IMR-90 (cell line): ENCODE measurements around the gene DOCK6. TPM values are rescaled to one million over a fixed set of nuclear protein-coding genes. Genes with fewer than 3 reads are reported as not detected.

Source experiments
- ATAC-seq: fragments of 200-7000 bp; cut with Tn5 transposase; 2 replicates; pipeline ENCODE4 v1.9.1; 2020; ENCODE audit warnings: low read depth, mild to moderate bottlenecking, moderate library complexity
- BruUV-seq: library from RNA; stranded (reverse); fragments of 400-500 nt; replicated peaks from 2 replicates; lab custom pipeline; 2021; lab: Mats Ljungman, UMichigan
- CTCF ChIA-PET: fragments of 300-600 bp; formaldehyde crosslinking; extraction: SDS; loops from one replicate; lab custom pipeline; 2021; ENCODE audit warnings: antibody characterized with exemption; lab: Yijun Ruan, JAX
- POLR2A ChIA-PET: fragments of 300-600 bp; sonication (Branson Sonifier 250); formaldehyde crosslinking; loops from one replicate; lab custom pipeline; 2022; ENCODE audit warnings: antibody characterized with exemption; ENCODE audit not compliant: unreplicated experiment; lab: Charles Lee
- DNase-seq: peaks from one replicate; pipeline ENCODE4 v3.0.0; 2013
- H2AFZ ChIP-seq: replicated peaks from 2 replicates; pipeline ENCODE3; 2013; ENCODE audit warnings: low read length, mild to moderate bottlenecking; ENCODE audit not compliant: poor library complexity
- H2AK5ac ChIP-seq: 2 replicates; pipeline ENCODE4 v1.6.1; 2013; ENCODE audit warnings: low read depth, low read length, inconsistent platforms
- H2AK9ac ChIP-seq: replicated peaks from 2 replicates; pipeline ENCODE3; 2013; ENCODE audit warnings: mild to moderate bottlenecking, low read depth, low read length, moderate library complexity; ENCODE audit not compliant: poor library complexity
- H2BK120ac ChIP-seq: 2 replicates; pipeline ENCODE4 v1.6.1; 2013; ENCODE audit warnings: low read depth, low read length, inconsistent platforms
- H2BK15ac ChIP-seq: 3 replicates; pipeline ENCODE4 v1.6.1; 2013; ENCODE audit warnings: low read depth, low read length, inconsistent platforms
- H2BK20ac ChIP-seq: 2 replicates; pipeline ENCODE4 v1.6.1; 2013; ENCODE audit warnings: low read depth, mild to moderate bottlenecking, inconsistent platforms, low read length, moderate library complexity
- H2BK5ac ChIP-seq: 2 replicates; pipeline ENCODE4 v1.6.1; 2013; ENCODE audit warnings: mild to moderate bottlenecking, low read depth, low read length, inconsistent platforms; ENCODE audit not compliant: poor library complexity, severe bottlenecking
- H3K14ac ChIP-seq: replicated peaks from 2 replicates; pipeline ENCODE4 v1.6.1; 2013; ENCODE audit warnings: low read depth, low read length, inconsistent platforms
- H3K18ac ChIP-seq: 2 replicates; pipeline ENCODE4 v1.6.1; 2013; ENCODE audit warnings: low read depth, low read length, control low read depth
- H3K23ac ChIP-seq: 2 replicates; pipeline ENCODE4 v1.6.1; 2013; ENCODE audit warnings: low read depth, low read length, inconsistent platforms
- H3K27ac ChIP-seq: 2 replicates; pipeline ENCODE4 v1.5.1; 2013; ENCODE audit warnings: mild to moderate bottlenecking, control low read depth, low read length; ENCODE audit not compliant: insufficient read depth
- H3K27me3 ChIP-seq: 2 replicates; pipeline ENCODE4 v1.6.1; 2013; ENCODE audit warnings: low read length; ENCODE audit not compliant: control insufficient read depth, insufficient read depth
- H3K36me3 ChIP-seq: 2 replicates; pipeline ENCODE4 v1.6.1; 2013; ENCODE audit warnings: low read length, mixed read lengths; ENCODE audit not compliant: control insufficient read depth, insufficient read depth
- H3K4ac ChIP-seq: 2 replicates; pipeline ENCODE4 v1.6.1; 2013; ENCODE audit warnings: low read depth, low read length, inconsistent platforms
- H3K4me1 ChIP-seq: 2 replicates; pipeline ENCODE4 v1.6.1; 2013; ENCODE audit warnings: low read length, mixed read lengths; ENCODE audit not compliant: control insufficient read depth, insufficient read depth
- H3K4me2 ChIP-seq: 2 replicates; pipeline ENCODE4 v1.6.1; 2013; ENCODE audit warnings: low read depth, mild to moderate bottlenecking, control low read depth, low read length, moderate library complexity
- H3K4me3 ChIP-seq: 2 replicates; pipeline ENCODE4 v1.5.1; 2013; ENCODE audit warnings: low read depth, mild to moderate bottlenecking, control low read depth, low read length, moderate library complexity; ENCODE audit not compliant: insufficient read depth
- H3K56ac ChIP-seq: 2 replicates; pipeline ENCODE4 v1.6.1; 2013; ENCODE audit warnings: low read length, inconsistent platforms; ENCODE audit not compliant: insufficient read depth; ENCODE audit errors: extremely low read depth
- H3K79me1 ChIP-seq, 2 experiments: 2 replicates each; pipeline ENCODE4 v1.6.1; 2013; ENCODE audit warnings: low read length in 2 of 2, inconsistent platforms in 1 of 2, low read depth in 1 of 2
- H3K9ac ChIP-seq: 2 replicates; pipeline ENCODE4 v1.6.1; 2013; ENCODE audit warnings: low read depth, low read length, control low read depth
- H3K9me1 ChIP-seq: 2 replicates; pipeline ENCODE4 v1.6.1; 2013; ENCODE audit warnings: low read length, inconsistent platforms; ENCODE audit not compliant: insufficient read depth
- H3K9me3 ChIP-seq: 2 replicates; pipeline ENCODE4 v1.6.1; 2013; ENCODE audit warnings: low read length; ENCODE audit not compliant: control insufficient read depth, insufficient read depth
- H4K20me1 ChIP-seq: 2 replicates; pipeline ENCODE4 v1.6.1; 2013; ENCODE audit warnings: low read length, inconsistent platforms; ENCODE audit not compliant: insufficient read depth
- H4K5ac ChIP-seq: 2 replicates; pipeline ENCODE4 v1.6.1; 2013; ENCODE audit warnings: mild to moderate bottlenecking, low read depth, low read length, control low read depth
- H4K8ac ChIP-seq, 2 experiments: 2 replicates each; pipeline ENCODE4 v1.6.1; 2013; ENCODE audit warnings: low read depth in 2 of 2, low read length in 2 of 2, control low read depth in 1 of 2, inconsistent platforms in 1 of 2
- H4K91ac ChIP-seq: 2 replicates; pipeline ENCODE4 v1.6.1; 2013; ENCODE audit warnings: low read depth, low read length, inconsistent platforms; ENCODE audit not compliant: insufficient read depth
- MAFK ChIP-seq: IDR thresholded peaks from 2 replicates; pipeline ENCODE4 v1.6.1; 2012; ENCODE audit warnings: low read depth, low read length, improper control_type of control experiment
- MXI1 ChIP-seq: IDR thresholded peaks from 2 replicates; pipeline ENCODE4 v1.6.1; 2012; ENCODE audit warnings: low read depth, mild to moderate bottlenecking, low read length, moderate library complexity, borderline replicate concordance
- WGBS, 2 experiments: methylation state at CpG; one replicate each; pipeline versions ENCODE4 v1.1.5 to v1.1.7; 2013; ENCODE audit warnings: missing lambda C conversion rate in 2 of 2; ENCODE audit not compliant: insufficient read length in 1 of 2; ENCODE audit errors: extremely low coverage in 2 of 2; 5-methylcytosine and 5-hydroxymethylcytosine counted together
- dilution Hi-C: fragments of 300-500 bp; cut with HindIII; formaldehyde crosslinking; loops from one replicate; pipeline ENCODE4 v1.14.3; 2018; ENCODE audit warnings: low sequenced_read_pairs; ENCODE audit not compliant: unreplicated experiment
- in situ Hi-C: fragments of 300-500 bp; cut with MboI; formaldehyde crosslinking; loops from 3 replicates; pipeline ENCODE4 v1.14.3; 2019; ENCODE audit warnings: low sequenced_read_pairs, inconsistent platforms, mixed read lengths
- intact Hi-C: fragments of 100-400 bp; cut with micrococcal nuclease; formaldehyde crosslinking; loops from 2 replicates; pipeline ENCODE4 v1.10.0; 2022
- polyA plus RNA-seq, 3 experiments: library from polyadenylated mRNA; depleted of rRNA; stranded (reverse); fragments of >200 nt; gene quantifications; 2 replicates each; pipeline ENCODE4 v1.2.3, GENCODE V29; 2012; ENCODE audit warnings: low replicate concordance in 1 of 3
- total RNA-seq: library from RNA; depleted of rRNA; stranded (reverse); fragments of >200 nt; gene quantifications from 2 replicates; pipeline ENCODE4 v1.2.3, GENCODE V29; 2012

Gene DOCK6
- total and polyA plus RNA-seq, 2 of the 4 experiments (the other 2 are of a cell fraction): 5.0 to 18.4 TPM

GRCh38 chr19:11291991-11292390, 29.7 kb upstream of the DOCK6 start:
- 0 out of 2 replicates have a peak, but pooled peaks cover 1% of the 10 kb centered on the region for H3K4me1 ChIP-seq
- H3K23ac ChIP-seq: no peak overlapping the region
- ChIA-PET CTCF (interaction anchor here (2.8 kb wide), 1 partner anchor 89 kb away, joined by 8 read pairs; no protein-coding TSS in a partner anchor), POLR2A (interaction anchor here (0.6 kb wide), 1 partner anchor 246 kb away, joined by 3 read pairs; the partner anchor contains the start of gene CNN1)
- 0 out of 2 replicates have a peak, but pooled peaks cover 3% of the 10 kb centered on the region for H3K9me1 ChIP-seq
- ATAC-seq: no peak
- DNase-seq: no peak
- no peak overlapping the region for H2AK5ac ChIP-seq
- no peak overlapping the region for H3K4me3 ChIP-seq
- 86% methylated on average over 1 of the region's 1 CpG; no CpG with 5 or more reads in 1 of the 2 experiments for WGBS, 2 experiments
- H3K18ac ChIP-seq: no peak overlapping the region
- H2BK20ac ChIP-seq: no peak overlapping the region
- H2BK120ac ChIP-seq: no peak overlapping the region
- H2BK5ac ChIP-seq: no peak overlapping the region
- intact Hi-C loops (loop anchor here (2.0 to 5.0 kb wide), 2 partner anchors 83 to 295 kb away; partner anchors contain the start of gene SWSAP1), in situ Hi-C loops (loop anchor here (10.0 kb wide), 1 partner anchor 183 kb away; no protein-coding TSS in a partner anchor), dilution Hi-C loops (no loop called here)
- H3K36me3 ChIP-seq: no peaks in the 10 kb centered on the region
- no peak overlapping the region for H4K91ac ChIP-seq
- no peaks in the 10 kb centered on the region for H3K79me1 ChIP-seq
- H3K9ac ChIP-seq: no peak overlapping the region
- H3K4me2 ChIP-seq: no peak overlapping the region
- no peak overlapping the region for H3K27ac ChIP-seq
- TF ChIP-seq MXI1 (no peak), MAFK (no peak)
- no TSS peak for BruUV-seq
- H3K4ac ChIP-seq: no peak overlapping the region
- H3K9me3 ChIP-seq: no peaks in the 10 kb centered on the region
- H4K20me1 ChIP-seq: no peaks in the 10 kb centered on the region
- no peak overlapping the region for H3K56ac ChIP-seq
- H3K14ac ChIP-seq: no peak overlapping the region
- H2AFZ ChIP-seq: no peak overlapping the region
- H3K27me3 ChIP-seq: no peaks in the 10 kb centered on the region
- H2AK9ac ChIP-seq: peak overlapping the region; percentile 50
- no peak overlapping the region for H4K5ac ChIP-seq
- no peak overlapping the region for H2BK15ac ChIP-seq
- H4K8ac ChIP-seq: no peak overlapping the region
